Colonic mucosa (tissue), 4 donors: ENCODE measurements around the gene DUOX2. TPM values are rescaled to one million over a fixed set of nuclear protein-coding genes. Genes with fewer than 3 reads are reported as not detected.
A peak's percentile ranks its signal among the peaks of the same experiment; 100 is the strongest.

Experiments used
- DNase-seq: peaks from one replicate; pipeline ENCODE4 v3.0.0-alpha.2; 2020
- H3K27ac ChIP-seq: fragments of 200-600 bp; one replicate; pipeline ENCODE4 v1.8.0; 2021
- H3K27me3 ChIP-seq: fragments of 200-600 bp; one replicate; pipeline ENCODE4 v1.8.0; 2021
- H3K36me3 ChIP-seq: fragments of 200-600 bp; one replicate; pipeline ENCODE4 v1.8.0; 2021
- H3K4me1 ChIP-seq: fragments of 200-600 bp; one replicate; pipeline ENCODE4 v1.8.0; 2021; ENCODE audit warnings: mild to moderate bottlenecking
- H3K4me3 ChIP-seq: fragments of 200-600 bp; one replicate; pipeline ENCODE4 v1.8.0; 2021
- H3K9ac ChIP-seq, 2 donors: one replicate each; pipeline ENCODE4 v1.7.0; 2013; ENCODE audit warnings: control low read depth in 2 of 2, low read depth in 2 of 2, low read length in 2 of 2
- H3K9me3 ChIP-seq: fragments of 200-600 bp; one replicate; pipeline ENCODE4 v1.8.0; 2021
- intact Hi-C: fragments of 100-400 bp; cut with DNase I; formaldehyde crosslinking; loops from one replicate; pipeline ENCODE4 v1.14.1; 2022
- total RNA-seq, 2 donors: library from RNA; stranded (reverse); fragmentation: NEBNext Ultra II Directional in 1 of 2; extraction: Animal tissue kit (Norgen Biotek cat#: 25700) in 1 of 2; gene quantifications; one replicate each; pipeline ENCODE4 v1.2.1, GENCODE V29; 2021
- TF ChIP-seq, protein P1 (sequence below): fragments of 200-600 bp; IDR thresholded peaks from one replicate; pipeline ENCODE4 v1.8.0; 2022; ENCODE audit warnings: antibody characterized with exemption, mild to moderate bottlenecking
- donor health status: healthy.
- donor health status: DM: no; HTN: no; CAD: no.
- donor health status: DM: no; HTN: no; CAD: no.

Gene DUOX2
- total RNA-seq, 2 donors from 2014 or later, result 40.0 to 111 TPM

DNA sequence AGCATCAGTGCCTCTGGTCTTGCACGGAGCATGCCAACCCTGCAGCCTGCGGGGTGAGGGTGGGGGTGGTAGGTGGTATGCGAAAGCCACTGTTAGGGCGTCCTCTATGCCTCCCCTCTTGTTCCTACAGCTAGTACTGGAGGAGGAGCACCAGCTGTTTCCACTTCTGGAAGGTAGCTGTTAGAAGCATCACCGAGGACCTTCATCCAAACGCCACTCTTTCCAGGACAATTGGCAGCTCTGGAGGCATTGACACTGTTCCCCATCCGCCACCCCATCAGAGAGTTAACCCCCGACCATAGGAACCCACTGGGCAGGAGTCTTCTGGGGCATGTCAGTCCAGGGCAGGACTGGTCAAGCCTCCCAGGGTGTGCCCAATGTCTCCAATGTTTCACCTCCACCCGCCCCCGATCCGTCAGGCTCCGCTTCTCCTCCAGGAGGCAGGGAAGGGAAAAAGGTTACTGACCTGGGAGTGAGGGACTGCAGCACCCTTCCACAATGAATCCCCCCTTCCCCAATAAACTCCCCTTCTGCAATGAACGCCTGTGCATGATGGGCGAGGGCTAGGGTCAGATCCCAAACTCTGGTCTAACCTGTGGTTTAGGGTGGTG is 487 bp downstream of the DUOX2 start:
- Histone ChIP-seq H3K36me3 (no peaks in the 10 kb centered on the region), H3K4me1 (peaks cover 3% of the 10 kb centered on the region), H3K27me3 (peaks cover 57% of the 10 kb centered on the region), H3K9ac (no peak overlapping the region), H3K4me3 (peak overlapping the region; percentile 48), H3K27ac (no peak overlapping the region), H3K9me3 (no peaks in the 10 kb centered on the region)
- TF ChIP-seq, protein P1, sequence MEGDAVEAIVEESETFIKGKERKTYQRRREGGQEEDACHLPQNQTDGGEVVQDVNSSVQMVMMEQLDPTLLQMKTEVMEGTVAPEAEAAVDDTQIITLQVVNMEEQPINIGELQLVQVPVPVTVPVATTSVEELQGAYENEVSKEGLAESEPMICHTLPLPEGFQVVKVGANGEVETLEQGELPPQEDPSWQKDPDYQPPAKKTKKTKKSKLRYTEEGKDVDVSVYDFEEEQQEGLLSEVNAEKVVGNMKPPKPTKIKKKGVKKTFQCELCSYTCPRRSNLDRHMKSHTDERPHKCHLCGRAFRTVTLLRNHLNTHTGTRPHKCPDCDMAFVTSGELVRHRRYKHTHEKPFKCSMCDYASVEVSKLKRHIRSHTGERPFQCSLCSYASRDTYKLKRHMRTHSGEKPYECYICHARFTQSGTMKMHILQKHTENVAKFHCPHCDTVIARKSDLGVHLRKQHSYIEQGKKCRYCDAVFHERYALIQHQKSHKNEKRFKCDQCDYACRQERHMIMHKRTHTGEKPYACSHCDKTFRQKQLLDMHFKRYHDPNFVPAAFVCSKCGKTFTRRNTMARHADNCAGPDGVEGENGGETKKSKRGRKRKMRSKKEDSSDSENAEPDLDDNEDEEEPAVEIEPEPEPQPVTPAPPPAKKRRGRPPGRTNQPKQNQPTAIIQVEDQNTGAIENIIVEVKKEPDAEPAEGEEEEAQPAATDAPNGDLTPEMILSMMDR, result no peak
- intact Hi-C loops, result no loop called here
- no peak for DNase-seq

DNA sequence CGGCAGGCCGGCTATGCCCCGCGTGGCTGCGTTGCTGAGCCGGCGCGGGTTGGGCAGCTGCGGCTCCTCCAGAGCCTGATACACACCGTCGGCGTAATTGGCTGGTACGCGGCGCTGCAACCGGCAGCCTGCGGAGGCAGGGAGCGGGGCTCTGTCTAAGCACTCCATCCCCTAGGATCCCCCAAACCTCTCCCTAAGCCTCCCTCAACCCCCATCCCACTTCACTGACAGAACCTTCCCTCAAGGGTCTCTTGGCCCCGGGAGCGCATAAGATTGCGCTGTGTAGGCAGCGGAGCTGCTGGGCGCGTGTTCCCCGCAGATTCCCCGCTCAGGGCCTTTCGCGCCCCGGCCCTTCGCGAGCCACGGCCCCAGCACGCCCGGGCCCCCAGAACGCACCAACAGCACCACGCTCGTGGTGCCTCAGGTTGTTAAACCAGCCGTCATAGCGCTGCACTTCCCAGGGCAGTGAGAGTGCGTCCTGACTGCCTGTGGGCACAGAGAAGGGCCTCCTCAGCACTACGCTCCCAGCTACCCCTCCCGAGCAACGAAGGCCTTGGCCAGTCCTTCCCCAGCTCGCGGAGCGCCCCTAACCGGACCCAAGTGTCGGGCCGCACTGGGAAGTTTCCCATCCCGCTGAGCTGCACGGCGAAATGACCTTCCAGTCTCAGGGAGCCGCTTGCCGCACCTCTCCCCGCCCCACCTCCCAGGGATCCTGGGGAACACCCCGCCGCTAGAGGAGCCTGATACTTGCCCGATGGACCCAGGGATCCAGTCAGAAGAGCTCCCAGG is 1.2 kb downstream of the DUOX2 start:
- H3K4me3 ChIP-seq, result peak overlapping the region; percentile 48
- H3K9ac ChIP-seq, result peak overlapping the region in 1 of 2 donors; percentile 12
- H3K4me1 ChIP-seq, result peaks cover 1% of the 10 kb centered on the region
- no peaks in the 10 kb centered on the region for H3K36me3 ChIP-seq
- H3K27ac ChIP-seq, result no peak overlapping the region
- intact Hi-C loops, result no loop called here
- TF ChIP-seq, protein P1, result no peak
- no peaks in the 10 kb centered on the region for H3K9me3 ChIP-seq
- DNase-seq, result no peak
- peaks cover 57% of the 10 kb centered on the region for H3K27me3 ChIP-seq

DNA sequence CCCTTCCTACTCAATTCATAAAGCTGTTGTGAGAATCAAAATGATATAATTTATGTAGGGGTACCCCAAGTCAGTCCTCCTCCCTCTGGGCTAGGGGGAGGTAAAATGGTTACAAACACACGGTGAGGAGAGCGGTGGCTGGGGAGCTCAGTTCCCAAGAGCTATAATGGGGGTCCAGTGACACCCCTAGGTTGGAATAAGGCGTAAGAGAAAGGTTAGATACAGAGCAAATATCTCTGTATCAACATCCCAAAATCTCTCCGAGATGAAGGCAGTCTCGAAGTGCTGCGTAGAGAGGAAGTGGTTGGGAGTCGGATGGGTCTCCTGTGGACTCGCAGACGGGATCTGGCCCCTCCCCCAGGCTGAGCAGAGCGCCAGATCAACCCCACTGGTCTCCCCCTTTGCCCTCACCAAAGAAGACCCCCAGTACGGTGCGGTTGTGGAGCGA is 1.8 kb downstream of the DUOX2 start:
- Histone ChIP-seq H3K9ac (no peak overlapping the region), H3K4me3 (peak overlapping the region; percentile 48)
- intact Hi-C loops, result no loop called here

DNA sequence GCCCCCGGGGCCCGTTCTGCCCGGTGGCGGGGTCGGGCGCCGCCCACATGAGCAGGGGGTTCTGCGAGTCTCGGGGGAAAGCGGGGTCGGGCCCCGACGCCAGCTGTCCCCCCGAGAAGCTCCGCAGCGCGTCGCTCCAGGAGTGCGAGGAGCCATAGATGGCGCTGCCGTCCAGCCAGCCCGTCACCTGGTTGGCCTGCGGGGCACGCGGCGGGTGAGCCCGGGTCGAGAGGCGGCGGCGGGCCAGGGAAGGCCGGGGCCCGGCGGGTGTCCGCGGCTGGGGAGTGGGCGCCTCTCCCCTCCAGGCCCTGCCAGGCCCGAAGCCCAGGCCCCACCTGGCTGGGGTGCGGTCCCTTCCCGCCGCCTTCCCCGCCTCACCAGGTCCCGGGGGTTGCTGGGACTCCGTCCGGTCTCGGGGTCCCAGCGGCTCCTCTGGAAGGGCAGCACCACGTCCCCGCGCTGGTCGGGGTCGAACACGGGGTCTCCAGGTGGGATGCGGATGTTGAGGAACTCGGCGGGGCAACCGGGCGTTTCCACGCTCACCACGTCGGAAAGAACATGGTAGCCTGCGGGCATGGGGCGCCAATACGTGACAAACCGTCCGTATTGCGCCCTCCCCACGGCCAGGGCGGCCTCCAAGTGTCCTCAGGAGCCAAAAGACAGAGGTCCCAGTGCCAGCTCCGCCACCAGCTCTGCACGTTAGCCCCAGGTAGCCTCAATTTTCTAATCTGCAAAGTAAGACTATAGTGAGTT is 2.4 kb downstream of the DUOX2 start:
- Histone ChIP-seq H3K9ac (no peak overlapping the region), H3K27me3 (peaks cover 46% of the 10 kb centered on the region), H3K4me3 (peak overlapping the region; percentile 48), H3K9me3 (no peaks in the 10 kb centered on the region), H3K4me1 (no peaks in the 10 kb centered on the region), H3K27ac (no peak overlapping the region), H3K36me3 (no peaks in the 10 kb centered on the region)
- TF ChIP-seq, protein P1, result no peak
- intact Hi-C loops, result no loop called here
- no peak for DNase-seq

More for the DNA sequence above, 1.8 kb downstream of the DUOX2 start:
- H3K27me3 ChIP-seq, result peaks cover 52% of the 10 kb centered on the region
- H3K27ac ChIP-seq, result no peak overlapping the region
- TF ChIP-seq, protein P1, result no peak
- no peaks in the 10 kb centered on the region for H3K9me3 ChIP-seq
- H3K36me3 ChIP-seq, result no peaks in the 10 kb centered on the region
- H3K4me1 ChIP-seq, result no peaks in the 10 kb centered on the region
- no peak for DNase-seq

DNA sequence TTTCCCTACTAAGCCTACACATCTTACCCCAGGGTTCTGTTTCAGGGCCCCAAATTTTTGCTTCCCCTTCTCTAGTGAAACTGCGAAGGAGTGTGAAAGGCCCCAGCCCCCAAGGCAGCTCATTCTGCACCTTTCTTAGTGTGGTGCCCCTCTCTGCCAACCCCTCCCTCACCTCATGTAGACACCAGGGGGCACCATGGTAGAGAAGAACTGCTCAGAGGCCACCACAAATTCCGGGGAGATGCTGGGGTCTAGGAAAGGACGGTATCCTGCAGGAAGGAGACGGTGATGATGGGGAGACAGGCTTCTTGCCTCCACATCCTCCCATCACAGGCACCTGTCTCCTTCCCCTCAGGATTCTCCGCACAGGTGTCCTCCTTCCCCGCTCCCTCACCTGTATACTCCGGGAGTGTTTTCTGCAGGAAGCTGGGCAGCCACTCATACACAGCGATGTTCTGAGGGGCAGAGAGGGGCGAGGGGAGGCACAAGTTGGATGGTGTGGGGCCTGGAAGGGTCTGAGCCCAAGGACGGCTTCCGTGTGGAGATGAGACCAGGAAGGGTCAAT is 3.6 kb downstream of the DUOX2 start:
- Histone ChIP-seq H3K4me1 (no peaks in the 10 kb centered on the region), H3K27me3 (peaks cover 37% of the 10 kb centered on the region), H3K9me3 (no peaks in the 10 kb centered on the region), H3K9ac (no peak overlapping the region), H3K27ac (no peak overlapping the region), H3K36me3 (no peaks in the 10 kb centered on the region), H3K4me3 (no peak overlapping the region)
- TF ChIP-seq, protein P1, result no peak
- no peak for DNase-seq
- intact Hi-C loops, result no loop called here
